K562 (cell line): ENCODE data around the gene RPS10. TPM values are rescaled to one million over a fixed set of nuclear protein-coding genes. Genes with fewer than 3 reads are reported as not detected.

Experiments used
- CEBPG ChIP-seq, 3 experiments: fragments of 200-800 bp in 1 of 3; sonication (Bioruptor generic) in 1 of 3; sonication (generic) in 1 of 3; formaldehyde crosslinking in 1 of 3; IDR thresholded peaks in 2 of 3; conservative IDR thresholded peaks in 1 of 3; 2 replicates each; pipeline versions ENCODE4 v1.6.1 to v1.8.0; 2016 to 2022; ENCODE audit warnings: missing compliant biosample characterization in 2 of 3, missing genetic modification characterization in 2 of 3, mild to moderate bottlenecking in 1 of 3, missing genetic modification reagents in 1 of 3
- ETS2 ChIP-seq: IDR thresholded peaks from 2 replicates; pipeline ENCODE4 v1.6.1; 2016; ENCODE audit warnings: borderline replicate concordance, missing genetic modification characterization, mild to moderate bottlenecking, moderate library complexity, missing compliant biosample characterization; ENCODE audit not compliant: poor library complexity, severe bottlenecking
- EWSR1 ChIP-seq: fragments of 450-650 bp; IDR thresholded peaks from 2 replicates; pipeline ENCODE4 v1.6.1; 2018; ENCODE audit warnings: borderline replicate concordance, mild to moderate bottlenecking, low read depth, moderate library complexity; ENCODE audit not compliant: partially characterized antibody
- FOS ChIP-seq: IDR thresholded peaks from 3 replicates; pipeline ENCODE4 v1.6.1; 2011; ENCODE audit not compliant: insufficient read length; ENCODE audit errors: extremely low read depth
- KDM1A ChIP-seq, 2 experiments: fragments of 450-650 bp; IDR thresholded peaks; 2 replicates each; pipeline ENCODE4 v1.6.1; 2016; ENCODE audit warnings: mild to moderate bottlenecking in 2 of 2
- NUFIP1 ChIP-seq: fragments of 450-650 bp; IDR thresholded peaks from 2 replicates; pipeline ENCODE4 v1.6.1; 2018; ENCODE audit not compliant: partially characterized antibody
- RFX5 ChIP-seq: IDR thresholded peaks from 2 replicates; pipeline ENCODE4 v1.6.1; 2011; ENCODE audit warnings: low read depth, mild to moderate bottlenecking, improper control_type of control experiment, low read length
- SIN3A ChIP-seq, 2 experiments: fragments of 150-350 bp in 1 of 2; IDR thresholded peaks; 2 replicates each; pipeline ENCODE4 v1.6.1; 2011 to 2016; ENCODE audit warnings: borderline replicate concordance in 2 of 2, low read depth in 2 of 2, low read length in 2 of 2, mild to moderate bottlenecking in 2 of 2, moderate library complexity in 2 of 2; ENCODE audit not compliant: control insufficient read depth in 1 of 2
- SNRNP70 ChIP-seq: fragments of 200-400 bp; formaldehyde crosslinking; optimal IDR thresholded peaks from 2 replicates; pipeline ENCODE3; 2017; ENCODE audit warnings: low read depth, low read length
- SRSF7 ChIP-seq: fragments of 200-400 bp; formaldehyde crosslinking; optimal IDR thresholded peaks from 2 replicates; pipeline ENCODE3; 2017; ENCODE audit warnings: mild to moderate bottlenecking, low read depth, low read length
- ZNF124 ChIP-seq: sonication (generic); formaldehyde crosslinking; IDR thresholded peaks from 2 replicates; pipeline ENCODE4 v1.8.1; 2022; ENCODE audit warnings: missing genetic modification reagents
- ZNF143 ChIP-seq: sonication (generic); formaldehyde crosslinking; IDR thresholded peaks from 2 replicates; pipeline ENCODE4 v1.9.0; 2022; ENCODE audit warnings: mild to moderate bottlenecking, missing genetic modification reagents
- ZNF354B ChIP-seq: fragments of 250-450 bp; sonication (Bioruptor Pico); IDR thresholded peaks from 2 replicates; pipeline ENCODE4 v1.4.0; 2020
- ZNF431 ChIP-seq: sonication (generic); formaldehyde crosslinking; IDR thresholded peaks from 2 replicates; pipeline ENCODE4 v1.8.0; 2022; ENCODE audit warnings: mild to moderate bottlenecking, missing genetic modification reagents
- ZNF609 ChIP-seq: sonication (generic); formaldehyde crosslinking; IDR thresholded peaks from 2 replicates; pipeline ENCODE4 v1.8.1; 2023; ENCODE audit warnings: missing genetic modification reagents, mild to moderate bottlenecking, borderline replicate concordance
- ZNF644 ChIP-seq: fragments of 200-800 bp; sonication (Bioruptor generic); IDR thresholded peaks from 2 replicates; pipeline ENCODE4 v1.6.1; 2016; ENCODE audit warnings: low read depth, missing genetic modification characterization, missing compliant biosample characterization
- polyA plus RNA-seq, 8 experiments: library from polyadenylated mRNA; depleted of rRNA in 4 of 8; stranded (reverse) in 5 of 8; unstranded in 3 of 8; fragments of >200 nt; fragmentation: Nextera tagmentation in 2 of 8; fragmentation: Illumina TruSeq in 1 of 8; extraction: Ambion mirVana in 2 of 8; extraction: Trizol in 1 of 8; gene quantifications; 2 replicates each; pipeline versions ENCODE4 v1.2.1 to v1.2.3, GENCODE V29; 2011 to 2014; ENCODE audit warnings: inconsistent platforms in 1 of 8, missing spikeins in 1 of 8
- total RNA-seq, 7 experiments: library from RNA; depleted of rRNA in 6 of 7; stranded (reverse); fragments of >200 nt in 6 of 7; fragmentation: Illumina TruSeq in 2 of 7; extraction: Trizol in 2 of 7; gene quantifications; 2 replicates each; pipeline versions ENCODE4 v1.2.1 to v1.2.3, GENCODE V29; 2011 to 2021; ENCODE audit warnings: low replicate concordance in 1 of 7
- TF ChIP-seq, protein P1 (sequence below): sonication (generic); formaldehyde crosslinking; IDR thresholded peaks from 2 replicates; pipeline ENCODE4 v1.8.1; 2023; ENCODE audit warnings: mild to moderate bottlenecking, missing genetic modification reagents
- TF ChIP-seq, protein P2 (sequence below): fragments of 250-450 bp; sonication (Bioruptor Pico); IDR thresholded peaks from 2 replicates; pipeline ENCODE4 v1.5.1; 2021; ENCODE audit warnings: mild to moderate bottlenecking

The RPS10 gene
- total and polyA plus RNA-seq, 9 of the 15 experiments (the other 6 are each of a cell fraction or from before 2014, with no cell fraction given): 2,680 to 5,251 (median 3,876) TPM

GRCh38 chr6:34391786-34392496 is 33.9 kb downstream of the RPS10 start (continued):
- no peak for TF ChIP-seq ZNF609 (CRISPR knock-in tag)
- peak; percentile 84 for TF ChIP-seq SRSF7
- TF ChIP-seq ZNF143 (CRISPR knock-in tag): no peak
- TF ChIP-seq ZNF354B (CRISPR knock-in tag): no peak
- TF ChIP-seq, protein P1, sequence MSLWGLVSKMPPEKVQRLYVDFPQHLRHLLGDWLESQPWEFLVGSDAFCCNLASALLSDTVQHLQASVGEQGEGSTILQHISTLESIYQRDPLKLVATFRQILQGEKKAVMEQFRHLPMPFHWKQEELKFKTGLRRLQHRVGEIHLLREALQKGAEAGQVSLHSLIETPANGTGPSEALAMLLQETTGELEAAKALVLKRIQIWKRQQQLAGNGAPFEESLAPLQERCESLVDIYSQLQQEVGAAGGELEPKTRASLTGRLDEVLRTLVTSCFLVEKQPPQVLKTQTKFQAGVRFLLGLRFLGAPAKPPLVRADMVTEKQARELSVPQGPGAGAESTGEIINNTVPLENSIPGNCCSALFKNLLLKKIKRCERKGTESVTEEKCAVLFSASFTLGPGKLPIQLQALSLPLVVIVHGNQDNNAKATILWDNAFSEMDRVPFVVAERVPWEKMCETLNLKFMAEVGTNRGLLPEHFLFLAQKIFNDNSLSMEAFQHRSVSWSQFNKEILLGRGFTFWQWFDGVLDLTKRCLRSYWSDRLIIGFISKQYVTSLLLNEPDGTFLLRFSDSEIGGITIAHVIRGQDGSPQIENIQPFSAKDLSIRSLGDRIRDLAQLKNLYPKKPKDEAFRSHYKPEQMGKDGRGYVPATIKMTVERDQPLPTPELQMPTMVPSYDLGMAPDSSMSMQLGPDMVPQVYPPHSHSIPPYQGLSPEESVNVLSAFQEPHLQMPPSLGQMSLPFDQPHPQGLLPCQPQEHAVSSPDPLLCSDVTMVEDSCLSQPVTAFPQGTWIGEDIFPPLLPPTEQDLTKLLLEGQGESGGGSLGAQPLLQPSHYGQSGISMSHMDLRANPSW (CRISPR knock-in tag): no peak
- TF ChIP-seq SNRNP70: no peak
- TF ChIP-seq FOS: no peak
- TF ChIP-seq ZNF431 (CRISPR knock-in tag): 0 out of 2 replicates have a peak, but pooled peaks have one; percentile 52
- TF ChIP-seq, protein P2, sequence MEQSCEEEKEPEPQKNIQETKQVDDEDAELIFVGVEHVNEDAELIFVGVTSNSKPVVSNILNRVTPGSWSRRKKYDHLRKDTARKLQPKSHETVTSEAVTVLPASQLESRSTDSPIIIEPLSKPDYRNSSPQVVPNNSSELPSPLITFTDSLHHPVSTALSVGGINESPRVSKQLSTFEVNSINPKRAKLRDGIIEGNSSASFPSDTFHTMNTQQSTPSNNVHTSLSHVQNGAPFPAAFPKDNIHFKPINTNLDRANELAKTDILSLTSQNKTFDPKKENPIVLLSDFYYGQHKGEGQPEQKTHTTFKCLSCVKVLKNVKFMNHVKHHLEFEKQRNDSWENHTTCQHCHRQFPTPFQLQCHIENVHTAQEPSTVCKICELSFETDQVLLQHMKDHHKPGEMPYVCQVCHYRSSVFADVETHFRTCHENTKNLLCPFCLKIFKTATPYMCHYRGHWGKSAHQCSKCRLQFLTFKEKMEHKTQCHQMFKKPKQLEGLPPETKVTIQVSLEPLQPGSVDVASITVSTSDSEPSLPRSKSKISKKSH: no peak
- no peak for TF ChIP-seq RFX5
- TF ChIP-seq ZNF124 (CRISPR knock-in tag): 0 out of 2 replicates have a peak, but pooled peaks have one; percentile 30
- peak; percentile 86; the same call in 1 of the 2 replicates for TF ChIP-seq ZNF644 (tag)
- no peak for TF ChIP-seq KDM1A (IDR thresholded peaks at IDR 0.05)
- TF ChIP-seq ETS2: no peak
- TF ChIP-seq SIN3A (IDR thresholded peaks at IDR 0.05; ENCODE audit: borderline replicate concordance in 2 of 2, control insufficient read depth in 1 of 2, low read depth in 2 of 2, low read length in 2 of 2): peak in 1 of 2 experiments; percentile 53; a peak in 3 of 4 replicates
- 0 out of 2 replicates have a peak, but pooled peaks have one; percentile 20 for TF ChIP-seq CEBPG (CRISPR knock-in tag; IDR thresholded peaks at IDR 0.05)
- no peak for TF ChIP-seq CEBPG (tag; conservative IDR thresholded peaks at IDR 0.05 in 1 of 2, IDR thresholded peaks at IDR 0.05 in 1 of 2)
- TF ChIP-seq NUFIP1: no peak
- TF ChIP-seq EWSR1: no peak
